ENCODE measurements around the gene GDPD3. TPM values are rescaled to one million over a fixed set of nuclear protein-coding genes. Genes with fewer than 3 reads are reported as not detected.
"Not testable (repeated sequence)": the region's sequence is repeated elsewhere in the genome, so short reads cannot be mapped to it uniquely, and the experiment has no call there.

GDPD3 gene
- total and polyA plus RNA-seq, 2 experiments from 2014 or later = 0.94 to 1.4 TPM

DNA sequence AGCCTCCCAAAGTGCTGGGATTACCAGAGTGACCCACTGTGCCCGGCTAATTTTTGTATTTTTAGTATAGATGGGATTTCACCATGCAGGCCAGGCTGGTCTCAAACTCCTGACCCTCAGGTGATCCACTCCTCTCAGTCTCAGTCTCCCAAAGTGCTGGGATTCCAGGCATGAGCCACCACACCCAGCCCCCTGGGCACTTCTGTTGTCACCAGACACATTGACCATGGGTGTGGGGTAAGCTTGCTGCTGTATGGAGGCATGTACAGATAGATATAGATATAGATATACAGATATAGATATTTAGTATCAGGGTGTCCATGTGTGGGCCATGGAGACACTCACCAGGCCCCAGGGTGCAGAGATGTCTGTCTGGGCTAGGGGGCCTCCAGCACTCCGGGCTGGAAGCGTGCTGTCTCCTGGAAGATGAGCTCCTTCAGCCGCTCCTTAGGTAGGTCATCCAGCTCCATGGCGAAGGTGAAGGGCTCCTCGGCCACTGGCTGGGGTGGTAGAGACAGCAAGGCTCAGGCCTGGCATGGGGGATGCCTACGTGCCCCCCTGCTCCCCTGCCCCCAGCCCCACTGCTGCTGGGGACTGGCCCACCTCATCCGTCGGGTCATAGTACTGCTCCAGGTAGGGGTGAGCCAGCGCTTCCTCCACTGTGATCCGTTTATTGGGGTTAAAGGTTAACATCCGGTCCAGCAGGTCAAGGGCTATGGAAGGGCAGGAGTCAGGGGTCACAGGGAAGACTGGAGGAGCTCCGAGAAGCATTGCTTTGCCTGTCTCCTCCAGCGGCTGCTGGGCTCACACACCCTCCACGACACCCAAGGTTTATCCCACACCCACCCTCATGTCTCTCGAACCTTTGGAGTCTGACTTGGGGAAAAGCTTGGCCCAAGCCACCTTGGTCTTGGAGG, 3.2 kb upstream of the GDPD3 start:
- DNase-seq (ENCODE audit: low spot score) (no peak), ATAC-seq (no peak)
- Histone ChIP-seq H3K4me2 (no peak overlapping the region), H2AFZ (no peak overlapping the region), H3K4me1 (ENCODE audit: insufficient read depth) (peaks cover 4% of the 10 kb centered on the region), H3K79me2 (replicated peaks; ENCODE audit: insufficient read depth) (no peaks in the 10 kb centered on the region), H3K27me3 (ENCODE audit: insufficient read depth) (no peaks in the 10 kb centered on the region), H4K20me1 (replicated peaks; ENCODE audit: insufficient read depth) (no peaks in the 10 kb centered on the region), H3K36me3 (ENCODE audit: insufficient read depth) (no peaks in the 10 kb centered on the region), H3K27ac (ENCODE audit: low read depth) (no peak overlapping the region), H3F3A (replicated peaks; ENCODE audit: low read depth) (no peaks in the 10 kb centered on the region; the same call in 1 of the 2 replicates), H3K9me2 (ENCODE audit: insufficient read depth) (no peaks in the 10 kb centered on the region), H3K4me3 (no peak overlapping the region)
- no peaks in the 10 kb centered on the region for H3K36me3 Mint-ChIP-seq (ENCODE audit: low read depth)
- no peak for TF ChIP-seq EZH2 (IDR thresholded peaks at IDR 0.05; ENCODE audit: low read depth, unreplicated experiment)
- TF ChIP-seq JUNB (IDR thresholded peaks at IDR 0.05; ENCODE audit: unreplicated experiment) = no peak
- TF ChIP-seq NANOG (IDR thresholded peaks at IDR 0.05; ENCODE audit: borderline replicate concordance) = no peak
- peaks cover 7% of the 10 kb centered on the region for H3K27me3 Mint-ChIP-seq (ENCODE audit: insufficient read depth, low read depth, poor library complexity)
- no peak overlapping the region for H3K27ac Mint-ChIP-seq
- peaks cover 10% of the 10 kb centered on the region for H3K4me1 Mint-ChIP-seq
- H3K4me3 Mint-ChIP-seq = no peak overlapping the region
- H3K9me3 Mint-ChIP-seq = no peaks in the 10 kb centered on the region

DNA sequence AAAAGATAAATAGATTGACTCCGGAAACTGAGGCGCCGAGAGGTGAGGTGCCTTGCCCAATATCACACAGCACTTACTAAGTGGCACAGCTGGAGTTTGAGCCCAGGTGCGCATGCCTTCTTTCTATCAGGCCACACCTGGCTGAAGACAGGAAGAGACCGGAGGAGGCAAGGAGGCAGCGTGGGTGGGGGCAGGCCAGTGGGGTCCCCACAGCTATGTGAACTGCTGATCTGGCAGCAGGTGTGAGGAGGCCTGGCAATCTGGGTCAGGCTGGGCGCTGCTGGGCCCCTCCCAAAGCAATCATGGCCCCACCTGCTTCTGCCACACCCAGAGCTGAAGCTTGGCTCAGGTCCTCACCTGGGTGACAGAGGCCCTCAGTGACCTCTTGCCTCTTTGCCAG, 1.9 kb upstream of the GDPD3 start:
- no peaks in the 10 kb centered on the region for H3K9me3 Mint-ChIP-seq
- H3K4me3 ChIP-seq = no peak overlapping the region
- no peaks in the 10 kb centered on the region for H4K20me1 ChIP-seq (replicated peaks; ENCODE audit: insufficient read depth)
- no peaks in the 10 kb centered on the region for H3K27me3 ChIP-seq (ENCODE audit: insufficient read depth)
- no peaks in the 10 kb centered on the region for H3K79me2 ChIP-seq (replicated peaks; ENCODE audit: insufficient read depth)
- no peaks in the 10 kb centered on the region for H3K36me3 ChIP-seq (ENCODE audit: insufficient read depth)
- H3K4me2 ChIP-seq = no peak overlapping the region
- peaks cover 5% of the 10 kb centered on the region for H3K27me3 Mint-ChIP-seq (ENCODE audit: insufficient read depth, low read depth, poor library complexity)
- H3K27ac Mint-ChIP-seq = no peak overlapping the region
- ATAC-seq (no peak), DNase-seq (ENCODE audit: low spot score) (no peak)
- no peaks in the 10 kb centered on the region; the same call in 1 of the 2 replicates for H3F3A ChIP-seq (replicated peaks; ENCODE audit: low read depth)
- no peak for TF ChIP-seq ZNF331 (CRISPR knock-in tag; IDR thresholded peaks at IDR 0.05; ENCODE audit: low read depth)
- TF ChIP-seq EZH2phosphoT487 (IDR thresholded peaks at IDR 0.05; ENCODE audit: unreplicated experiment) = no peak
- TF ChIP-seq EZH2 (IDR thresholded peaks at IDR 0.05; ENCODE audit: low read depth, unreplicated experiment) = no peak
- no peak for TF ChIP-seq POLR2AphosphoS5 (IDR thresholded peaks at IDR 0.05; ENCODE audit: low read depth)
- TF ChIP-seq, protein P1, sequence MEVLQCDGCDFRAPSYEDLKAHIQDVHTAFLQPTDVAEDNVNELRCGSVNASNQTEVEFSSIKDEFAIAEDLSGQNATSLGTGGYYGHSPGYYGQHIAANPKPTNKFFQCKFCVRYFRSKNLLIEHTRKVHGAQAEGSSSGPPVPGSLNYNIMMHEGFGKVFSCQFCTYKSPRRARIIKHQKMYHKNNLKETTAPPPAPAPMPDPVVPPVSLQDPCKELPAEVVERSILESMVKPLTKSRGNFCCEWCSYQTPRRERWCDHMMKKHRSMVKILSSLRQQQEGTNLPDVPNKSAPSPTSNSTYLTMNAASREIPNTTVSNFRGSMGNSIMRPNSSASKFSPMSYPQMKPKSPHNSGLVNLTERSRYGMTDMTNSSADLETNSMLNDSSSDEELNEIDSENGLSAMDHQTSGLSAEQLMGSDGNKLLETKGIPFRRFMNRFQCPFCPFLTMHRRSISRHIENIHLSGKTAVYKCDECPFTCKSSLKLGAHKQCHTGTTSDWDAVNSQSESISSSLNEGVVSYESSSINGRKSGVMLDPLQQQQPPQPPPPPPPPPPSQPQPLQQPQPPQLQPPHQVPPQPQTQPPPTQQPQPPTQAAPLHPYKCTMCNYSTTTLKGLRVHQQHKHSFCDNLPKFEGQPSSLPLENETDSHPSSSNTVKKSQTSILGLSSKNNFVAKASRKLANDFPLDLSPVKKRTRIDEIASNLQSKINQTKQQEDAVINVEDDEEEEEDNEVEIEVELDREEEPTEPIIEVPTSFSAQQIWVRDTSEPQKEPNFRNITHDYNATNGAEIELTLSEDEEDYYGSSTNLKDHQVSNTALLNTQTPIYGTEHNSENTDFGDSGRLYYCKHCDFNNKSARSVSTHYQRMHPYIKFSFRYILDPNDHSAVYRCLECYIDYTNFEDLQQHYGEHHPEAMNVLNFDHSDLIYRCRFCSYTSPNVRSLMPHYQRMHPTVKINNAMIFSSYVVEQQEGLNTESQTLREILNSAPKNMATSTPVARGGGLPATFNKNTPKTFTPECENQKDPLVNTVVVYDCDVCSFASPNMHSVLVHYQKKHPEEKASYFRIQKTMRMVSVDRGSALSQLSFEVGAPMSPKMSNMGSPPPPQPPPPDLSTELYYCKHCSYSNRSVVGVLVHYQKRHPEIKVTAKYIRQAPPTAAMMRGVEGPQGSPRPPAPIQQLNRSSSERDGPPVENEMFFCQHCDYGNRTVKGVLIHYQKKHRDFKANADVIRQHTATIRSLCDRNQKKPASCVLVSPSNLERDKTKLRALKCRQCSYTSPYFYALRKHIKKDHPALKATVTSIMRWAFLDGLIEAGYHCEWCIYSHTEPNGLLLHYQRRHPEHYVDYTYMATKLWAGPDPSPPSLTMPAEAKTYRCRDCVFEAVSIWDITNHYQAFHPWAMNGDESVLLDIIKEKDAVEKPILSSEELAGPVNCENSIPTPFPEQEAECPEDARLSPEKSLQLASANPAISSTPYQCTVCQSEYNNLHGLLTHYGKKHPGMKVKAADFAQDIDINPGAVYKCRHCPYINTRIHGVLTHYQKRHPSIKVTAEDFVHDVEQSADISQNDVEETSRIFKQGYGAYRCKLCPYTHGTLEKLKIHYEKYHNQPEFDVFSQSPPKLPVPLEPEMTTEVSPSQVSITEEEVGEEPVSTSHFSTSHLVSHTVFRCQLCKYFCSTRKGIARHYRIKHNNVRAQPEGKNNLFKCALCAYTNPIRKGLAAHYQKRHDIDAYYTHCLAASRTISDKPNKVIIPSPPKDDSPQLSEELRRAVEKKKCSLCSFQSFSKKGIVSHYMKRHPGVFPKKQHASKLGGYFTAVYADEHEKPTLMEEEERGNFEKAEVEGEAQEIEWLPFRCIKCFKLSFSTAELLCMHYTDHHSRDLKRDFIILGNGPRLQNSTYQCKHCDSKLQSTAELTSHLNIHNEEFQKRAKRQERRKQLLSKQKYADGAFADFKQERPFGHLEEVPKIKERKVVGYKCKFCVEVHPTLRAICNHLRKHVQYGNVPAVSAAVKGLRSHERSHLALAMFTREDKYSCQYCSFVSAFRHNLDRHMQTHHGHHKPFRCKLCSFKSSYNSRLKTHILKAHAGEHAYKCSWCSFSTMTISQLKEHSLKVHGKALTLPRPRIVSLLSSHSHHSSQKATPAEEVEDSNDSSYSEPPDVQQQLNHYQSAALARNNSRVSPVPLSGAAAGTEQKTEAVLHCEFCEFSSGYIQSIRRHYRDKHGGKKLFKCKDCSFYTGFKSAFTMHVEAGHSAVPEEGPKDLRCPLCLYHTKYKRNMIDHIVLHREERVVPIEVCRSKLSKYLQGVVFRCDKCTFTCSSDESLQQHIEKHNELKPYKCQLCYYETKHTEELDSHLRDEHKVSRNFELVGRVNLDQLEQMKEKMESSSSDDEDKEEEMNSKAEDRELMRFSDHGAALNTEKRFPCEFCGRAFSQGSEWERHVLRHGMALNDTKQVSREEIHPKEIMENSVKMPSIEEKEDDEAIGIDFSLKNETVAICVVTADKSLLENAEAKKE (CRISPR knock-in tag; IDR thresholded peaks at IDR 0.05) = no peak
- TF ChIP-seq, protein P2, sequence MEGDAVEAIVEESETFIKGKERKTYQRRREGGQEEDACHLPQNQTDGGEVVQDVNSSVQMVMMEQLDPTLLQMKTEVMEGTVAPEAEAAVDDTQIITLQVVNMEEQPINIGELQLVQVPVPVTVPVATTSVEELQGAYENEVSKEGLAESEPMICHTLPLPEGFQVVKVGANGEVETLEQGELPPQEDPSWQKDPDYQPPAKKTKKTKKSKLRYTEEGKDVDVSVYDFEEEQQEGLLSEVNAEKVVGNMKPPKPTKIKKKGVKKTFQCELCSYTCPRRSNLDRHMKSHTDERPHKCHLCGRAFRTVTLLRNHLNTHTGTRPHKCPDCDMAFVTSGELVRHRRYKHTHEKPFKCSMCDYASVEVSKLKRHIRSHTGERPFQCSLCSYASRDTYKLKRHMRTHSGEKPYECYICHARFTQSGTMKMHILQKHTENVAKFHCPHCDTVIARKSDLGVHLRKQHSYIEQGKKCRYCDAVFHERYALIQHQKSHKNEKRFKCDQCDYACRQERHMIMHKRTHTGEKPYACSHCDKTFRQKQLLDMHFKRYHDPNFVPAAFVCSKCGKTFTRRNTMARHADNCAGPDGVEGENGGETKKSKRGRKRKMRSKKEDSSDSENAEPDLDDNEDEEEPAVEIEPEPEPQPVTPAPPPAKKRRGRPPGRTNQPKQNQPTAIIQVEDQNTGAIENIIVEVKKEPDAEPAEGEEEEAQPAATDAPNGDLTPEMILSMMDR (conservative IDR thresholded peaks at IDR 0.05; ENCODE audit: low read depth in 2 of 2) = no peak
- H2AFZ ChIP-seq = no peak overlapping the region
- no peaks in the 10 kb centered on the region; the same call in 2 of the 3 replicates for H3K36me3 Mint-ChIP-seq (ENCODE audit: low read depth)
- H3K4me1 ChIP-seq (ENCODE audit: insufficient read depth) = peaks cover 4% of the 10 kb centered on the region
- H3K4me3 Mint-ChIP-seq = no peak overlapping the region
- no peak overlapping the region for H3K27ac ChIP-seq (ENCODE audit: low read depth)
- no peaks in the 10 kb centered on the region for H3K9me2 ChIP-seq (ENCODE audit: insufficient read depth)
- H3K4me1 Mint-ChIP-seq = peaks cover 9% of the 10 kb centered on the region

DNA sequence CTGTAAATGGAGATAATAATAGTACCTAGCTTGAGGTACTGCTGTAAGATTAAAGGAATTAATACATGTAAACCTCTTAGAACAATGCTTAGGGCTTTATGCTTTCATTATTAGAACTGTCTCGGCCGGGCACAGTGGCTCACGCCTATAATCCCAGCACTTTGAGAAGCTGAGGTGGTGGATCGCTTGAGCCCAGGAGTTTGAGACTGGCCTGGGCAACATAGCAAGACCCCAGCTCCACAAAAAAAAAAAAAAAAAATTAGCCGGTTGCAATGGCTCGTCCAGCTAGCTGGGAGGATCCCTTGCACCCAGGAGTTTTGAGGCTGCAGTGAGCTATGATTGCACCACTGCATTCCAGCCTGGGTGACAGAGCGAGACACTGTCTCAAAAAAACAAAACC, 1.5 kb upstream of the GDPD3 start:
- not testable (repeated sequence) for H4K20me1 ChIP-seq (replicated peaks; ENCODE audit: insufficient read depth); H3K36me3 ChIP-seq (ENCODE audit: insufficient read depth); H3K4me1 ChIP-seq (ENCODE audit: insufficient read depth); H3K9me2 ChIP-seq (ENCODE audit: insufficient read depth); H3K27me3 ChIP-seq (ENCODE audit: insufficient read depth); H3K4me3 ChIP-seq; H3K9me3 Mint-ChIP-seq; ATAC-seq; H3K27me3 Mint-ChIP-seq (ENCODE audit: insufficient read depth, low read depth, poor library complexity); H3K79me2 ChIP-seq (replicated peaks; ENCODE audit: insufficient read depth); DNase-seq (ENCODE audit: low spot score); H3F3A ChIP-seq (replicated peaks; ENCODE audit: low read depth); H3K4me3 Mint-ChIP-seq; H2AFZ ChIP-seq; H3K4me1 Mint-ChIP-seq; H3K27ac ChIP-seq (ENCODE audit: low read depth); H3K36me3 Mint-ChIP-seq (ENCODE audit: low read depth); H3K4me2 ChIP-seq; H3K27ac Mint-ChIP-seq
